Neural crest cell (in vitro differentiated cells): ENCODE data around the gene KRTAP1-3. TPM values are rescaled to one million over a fixed set of nuclear protein-coding genes. Genes with fewer than 3 reads are reported as not detected.
"Not testable (repeated sequence)": the region's sequence is repeated elsewhere in the genome, so short reads cannot be mapped to it uniquely, and the experiment has no call there.

Source experiments
- DNase-seq: peaks from one replicate; pipeline ENCODE4 v3.0.0; 2021; ENCODE audit warnings: low read depth, mixed read lengths, low spot score
- H3K27ac Mint-ChIP-seq: one replicate; pipeline ENCODE4 v1.8.0; 2021; ENCODE audit warnings: mild to moderate bottlenecking, mixed read lengths; ENCODE audit not compliant: unreplicated experiment
- H3K27me3 Mint-ChIP-seq: 2 replicates; pipeline ENCODE4 v1.8.0; 2021; ENCODE audit warnings: low read depth, mild to moderate bottlenecking, mixed read lengths
- H3K36me3 Mint-ChIP-seq: 2 replicates; pipeline ENCODE4 v1.8.0; 2021; ENCODE audit warnings: low read depth, mild to moderate bottlenecking, mixed read lengths
- H3K4me1 Mint-ChIP-seq: 2 replicates; pipeline ENCODE4 v1.8.0; 2021; ENCODE audit warnings: mixed read lengths
- H3K4me3 Mint-ChIP-seq: one replicate; pipeline ENCODE4 v1.8.0; 2021; ENCODE audit warnings: mild to moderate bottlenecking, mixed read lengths
- H3K9me3 Mint-ChIP-seq: 2 replicates; pipeline ENCODE4 v1.8.0; 2021; ENCODE audit warnings: mixed read lengths
- CTCF ChIP-seq: fragments of 200-600 bp; sonication (generic); conservative IDR thresholded peaks from 2 replicates; pipeline ENCODE4 v1.5.0; 2021; ENCODE audit warnings: antibody characterized with exemption, mild to moderate bottlenecking
- long read RNA-seq: library from polyadenylated mRNA; unstranded; transcript quantifications from one replicate; pipeline ENCODE4 v2.0.0, GENCODE V29; 2020
- total RNA-seq: library from RNA; stranded (reverse); gene quantifications from 2 replicates; pipeline ENCODE4 v1.2.1, GENCODE V29; 2021

Gene KRTAP1-3
- total RNA-seq: not detected in 2 replicates
- long read RNA-seq: 0 reads

- not testable (repeated sequence) for H3K9me3 Mint-ChIP-seq, H3K4me3 Mint-ChIP-seq, DNase-seq, H3K27me3 Mint-ChIP-seq, H3K36me3 Mint-ChIP-seq, H3K4me1 Mint-ChIP-seq
- peak within 1 kb of the TSS; percentile 57 for H3K27ac Mint-ChIP-seq
Observed at GRCh38 chr17:41034346-41034935, at the start of gene KRTAP1-3. Gene KRTAP1-3, minus strand, starts transcription at chr17:41034874. Its CDS starts 53 bp downstream, at chr17:41034821.

- not testable (repeated sequence) for DNase-seq, H3K36me3 Mint-ChIP-seq, H3K4me3 Mint-ChIP-seq, H3K4me1 Mint-ChIP-seq, H3K27ac Mint-ChIP-seq, H3K27me3 Mint-ChIP-seq, H3K9me3 Mint-ChIP-seq
Observed at GRCh38 chr17:41084100-41084856, 49.6 kb upstream of the KRTAP1-3 start, which contains the start of gene KRTAP4-7. Gene KRTAP4-7, plus strand, starts transcription at chr17:41084150. Its CDS starts 57 bp downstream, at chr17:41084207.

GRCh38 chr17:41083427-41083826 lies 48.8 kb upstream of the KRTAP1-3 start:
- not testable (repeated sequence) for H3K36me3 Mint-ChIP-seq, DNase-seq, H3K27me3 Mint-ChIP-seq, H3K4me1 Mint-ChIP-seq, H3K27ac Mint-ChIP-seq, H3K9me3 Mint-ChIP-seq, H3K4me3 Mint-ChIP-seq

- Mint-ChIP-seq H3K9me3 (no peaks in the 10 kb centered on the region), H3K27me3 (peaks cover 9% of the 10 kb centered on the region), H3K36me3 (no peaks in the 10 kb centered on the region), H3K4me3 (no peak overlapping the region), H3K4me1 (no peaks in the 10 kb centered on the region), H3K27ac (no peak overlapping the region)
- no peak for DNase-seq
- no peak for TF ChIP-seq CTCF
Observed at GRCh38 chr17:41082626-41083025, 48.0 kb upstream of the KRTAP1-3 start.

GRCh38 chr17:41076788-41077187 lies 42.1 kb upstream of the KRTAP1-3 start:
- H3K4me3 Mint-ChIP-seq: no peak overlapping the region
- no peak overlapping the region for H3K27ac Mint-ChIP-seq

GRCh38 chr17:41073676-41074075 lies 39.0 kb upstream of the KRTAP1-3 start:
- DNase-seq: no peak
- no peaks in the 10 kb centered on the region for H3K4me1 Mint-ChIP-seq
- H3K9me3 Mint-ChIP-seq: no peaks in the 10 kb centered on the region
- H3K27ac Mint-ChIP-seq: no peak overlapping the region
- no peak overlapping the region for H3K4me3 Mint-ChIP-seq
- H3K27me3 Mint-ChIP-seq: peaks cover 23% of the 10 kb centered on the region
- no peaks in the 10 kb centered on the region for H3K36me3 Mint-ChIP-seq
- no peak for TF ChIP-seq CTCF

More at GRCh38 chr17:41076788-41077187, 42.1 kb upstream of the KRTAP1-3 start:
- no peak for DNase-seq
- H3K9me3 Mint-ChIP-seq: no peaks in the 10 kb centered on the region
- H3K4me1 Mint-ChIP-seq: no peaks in the 10 kb centered on the region
- no peak for TF ChIP-seq CTCF
- H3K36me3 Mint-ChIP-seq: no peaks in the 10 kb centered on the region
- peaks cover 23% of the 10 kb centered on the region for H3K27me3 Mint-ChIP-seq
